IPS-20b (cell line): Measurements from ENCODE around the gene CD47.

Experiments used
- H3K27ac ChIP-seq: one replicate; pipeline ENCODE4 v1.5.1; 2013; ENCODE audit warnings: low read length
- H3K27me3 ChIP-seq: 2 replicates; pipeline ENCODE4 v1.6.1; 2013; ENCODE audit warnings: mild to moderate bottlenecking, low read length, inconsistent platforms; ENCODE audit not compliant: insufficient read depth
- H3K36me3 ChIP-seq: 2 replicates; pipeline ENCODE4 v1.6.1; 2013; ENCODE audit warnings: low read depth, mild to moderate bottlenecking, inconsistent platforms, low read length, moderate library complexity; ENCODE audit not compliant: insufficient read depth
- H3K4me1 ChIP-seq: 2 replicates; pipeline ENCODE4 v1.6.1; 2013; ENCODE audit warnings: mild to moderate bottlenecking, control low read depth, inconsistent platforms, low read length, moderate library complexity; ENCODE audit not compliant: insufficient read depth
- H3K4me3 ChIP-seq: 2 replicates; pipeline ENCODE4 v1.5.1; 2013; ENCODE audit warnings: mild to moderate bottlenecking, low read length, inconsistent platforms
- H3K9ac ChIP-seq: 2 replicates; pipeline ENCODE4 v1.6.1; 2013; ENCODE audit warnings: low read depth, mild to moderate bottlenecking, inconsistent platforms, low read length, moderate library complexity
- H3K9me3 ChIP-seq: 2 replicates; pipeline ENCODE4 v1.6.1; 2013; ENCODE audit warnings: mild to moderate bottlenecking, low read depth, low read length, inconsistent platforms; ENCODE audit not compliant: insufficient read depth

Gene CD47

GRCh38 chr3:108004647-108005046 is 86.2 kb downstream of the CD47 start:
- Histone ChIP-seq H3K27me3 (no peaks in the 10 kb centered on the region), H3K27ac (no peak overlapping the region), H3K9me3 (no peaks in the 10 kb centered on the region; the same call in 1 of the 2 replicates), H3K4me1 (no peaks in the 10 kb centered on the region), H3K4me3 (no peak overlapping the region), H3K36me3 (no peaks in the 10 kb centered on the region), H3K9ac (no peak overlapping the region)

DNA sequence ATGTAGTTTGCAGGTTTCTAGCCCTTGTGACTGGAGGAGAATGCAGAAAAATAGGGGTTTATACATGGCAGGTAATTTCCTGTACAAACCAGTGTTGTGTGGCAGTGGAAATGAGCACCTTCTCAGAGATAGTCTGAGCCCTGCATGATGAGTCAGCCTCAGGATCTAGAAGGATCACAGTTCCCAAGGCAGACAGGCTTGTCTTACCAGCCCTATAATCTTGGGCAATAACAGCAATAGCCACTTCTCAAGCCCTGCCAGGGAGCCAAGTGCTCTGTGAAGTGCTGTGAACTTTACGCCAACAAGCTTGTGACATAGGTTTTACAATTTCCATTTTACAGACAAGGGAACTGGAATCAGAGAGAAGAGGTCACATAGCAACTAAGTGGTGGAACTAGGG is 89.4 kb downstream of the CD47 start:
- peaks cover 16% of the 10 kb centered on the region for H3K4me1 ChIP-seq

DNA sequence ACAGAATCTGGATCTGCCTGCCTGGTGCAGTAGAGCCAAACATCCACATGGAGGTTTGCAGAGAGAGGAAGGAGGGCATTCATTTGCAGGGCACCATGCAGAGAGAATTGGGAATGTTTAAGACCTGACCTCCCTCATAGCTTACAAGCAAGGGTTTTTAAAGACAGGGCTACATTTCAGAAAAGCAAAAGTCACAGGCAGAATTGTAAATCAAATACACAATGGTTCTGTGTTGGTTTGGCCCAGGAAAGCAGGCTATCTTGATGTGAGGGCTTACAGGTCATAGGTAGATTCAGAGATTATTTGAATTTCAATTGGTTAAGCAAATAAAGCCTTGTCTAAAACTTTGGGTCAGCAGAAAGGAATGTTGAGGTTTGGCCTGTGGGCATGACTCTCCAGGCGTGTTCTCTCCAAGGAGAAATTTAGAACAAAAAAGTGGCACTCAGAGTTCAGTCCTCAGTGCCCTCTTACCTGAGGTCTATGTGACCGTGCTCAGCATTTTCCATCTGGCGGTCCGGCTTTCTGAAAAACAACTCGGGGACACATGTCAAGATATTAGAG is 91.5 kb downstream of the CD47 start:
- Histone ChIP-seq H3K9ac (no peak overlapping the region), H3K9me3 (no peaks in the 10 kb centered on the region; the same call in 1 of the 2 replicates), H3K4me1 (peaks cover 16% of the 10 kb centered on the region), H3K27ac (no peak overlapping the region), H3K36me3 (no peaks in the 10 kb centered on the region), H3K4me3 (0 out of 2 replicates have a peak overlapping the region, but pooled peaks have one; percentile 5), H3K27me3 (no peaks in the 10 kb centered on the region)

More for the DNA sequence above, 89.4 kb downstream of the CD47 start:
- no peak overlapping the region for H3K4me3 ChIP-seq
- no peaks in the 10 kb centered on the region; the same call in 1 of the 2 replicates for H3K9me3 ChIP-seq
- H3K27me3 ChIP-seq, result no peaks in the 10 kb centered on the region
- no peaks in the 10 kb centered on the region for H3K36me3 ChIP-seq
- no peak overlapping the region for H3K27ac ChIP-seq
- no peak overlapping the region for H3K9ac ChIP-seq

DNA sequence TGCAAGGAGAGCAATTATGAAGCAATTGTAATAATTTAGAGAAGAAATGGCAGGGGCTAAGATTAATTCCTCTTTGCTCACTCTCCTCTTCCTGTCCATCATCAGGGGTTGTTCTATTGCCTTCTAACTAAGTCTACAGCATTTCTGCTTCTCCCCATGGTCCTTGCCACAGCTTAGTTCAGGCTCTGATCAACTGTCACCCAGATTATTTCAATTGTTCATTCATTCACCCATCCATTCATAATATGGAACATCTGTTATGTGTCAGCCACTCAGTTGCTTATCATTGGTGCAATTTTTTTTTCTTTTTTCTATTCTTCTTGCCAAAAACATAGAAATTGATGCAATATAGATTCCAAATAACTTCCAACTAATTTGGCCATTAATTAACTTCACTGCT is 93.2 kb downstream of the CD47 start:
- no peak overlapping the region for H3K4me3 ChIP-seq
- H3K4me1 ChIP-seq, result peaks cover 16% of the 10 kb centered on the region
- H3K27me3 ChIP-seq, result no peaks in the 10 kb centered on the region
- no peak overlapping the region for H3K27ac ChIP-seq
- no peaks in the 10 kb centered on the region; the same call in 1 of the 2 replicates for H3K9me3 ChIP-seq
- no peak overlapping the region for H3K9ac ChIP-seq
- H3K36me3 ChIP-seq, result no peaks in the 10 kb centered on the region

DNA sequence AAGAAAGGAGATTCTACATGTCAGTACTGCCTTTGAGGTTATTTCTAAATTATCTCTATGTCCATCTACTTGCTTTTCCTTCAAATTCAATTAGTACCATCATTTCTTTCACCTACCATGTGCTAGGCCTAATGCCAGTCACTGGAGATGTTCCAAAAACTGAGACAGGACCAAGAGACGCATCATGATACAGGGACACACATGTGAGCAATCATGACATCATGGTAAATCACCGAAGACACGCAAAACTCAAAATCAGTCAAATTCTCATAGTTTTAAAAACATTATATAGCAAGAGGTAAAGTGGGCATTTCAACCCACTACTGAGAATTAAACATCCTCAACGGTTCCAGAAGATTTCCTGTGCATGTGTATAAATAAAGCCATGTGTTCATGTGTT is 95.0 kb downstream of the CD47 start:
- H3K4me3 ChIP-seq, result no peak overlapping the region
- no peaks in the 10 kb centered on the region for H3K36me3 ChIP-seq
- H3K9ac ChIP-seq, result no peak overlapping the region
- no peaks in the 10 kb centered on the region for H3K27me3 ChIP-seq
- H3K9me3 ChIP-seq, result no peaks in the 10 kb centered on the region; the same call in 1 of the 2 replicates
- peaks cover 16% of the 10 kb centered on the region for H3K4me1 ChIP-seq
- no peak overlapping the region for H3K27ac ChIP-seq

DNA sequence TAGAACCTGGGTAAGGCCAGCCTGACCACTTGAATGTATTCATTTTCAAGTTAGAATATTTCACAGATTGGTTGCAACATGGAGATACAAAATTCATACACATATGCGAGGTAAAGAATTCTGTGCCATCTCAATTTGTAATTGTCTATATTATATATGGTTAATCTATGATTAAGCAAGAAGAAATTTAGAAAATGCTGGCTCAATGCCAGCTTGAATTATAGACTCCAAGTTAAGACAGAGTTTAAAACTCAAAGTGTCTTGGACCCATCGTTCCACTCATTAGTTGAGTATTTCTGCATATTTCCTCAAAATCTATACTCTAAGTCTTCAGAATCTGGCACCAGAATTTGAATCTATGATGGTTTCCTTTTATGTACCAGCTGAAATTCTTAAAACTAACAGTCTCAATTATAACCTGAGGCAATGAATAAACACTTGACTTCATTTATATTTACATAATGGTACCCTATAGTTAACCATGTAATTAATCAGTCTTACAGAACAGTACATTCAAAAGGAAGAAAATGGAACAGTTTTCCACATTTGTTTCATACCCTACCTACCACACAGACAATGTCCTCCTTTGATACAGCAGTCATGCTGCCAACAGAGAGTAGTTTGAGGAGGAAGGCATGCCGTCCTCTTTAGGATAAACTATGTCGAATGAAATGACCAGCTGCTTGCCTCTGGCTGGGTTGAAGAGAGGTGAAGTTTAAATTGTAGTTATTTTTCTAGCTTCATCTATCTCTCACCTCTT is 95.7 kb downstream of the CD47 start:
- Histone ChIP-seq H3K9me3 (no peaks in the 10 kb centered on the region), H3K27me3 (no peaks in the 10 kb centered on the region), H3K4me1 (peaks cover 16% of the 10 kb centered on the region), H3K4me3 (no peak overlapping the region), H3K27ac (no peak overlapping the region), H3K9ac (no peak overlapping the region), H3K36me3 (no peaks in the 10 kb centered on the region)

DNA sequence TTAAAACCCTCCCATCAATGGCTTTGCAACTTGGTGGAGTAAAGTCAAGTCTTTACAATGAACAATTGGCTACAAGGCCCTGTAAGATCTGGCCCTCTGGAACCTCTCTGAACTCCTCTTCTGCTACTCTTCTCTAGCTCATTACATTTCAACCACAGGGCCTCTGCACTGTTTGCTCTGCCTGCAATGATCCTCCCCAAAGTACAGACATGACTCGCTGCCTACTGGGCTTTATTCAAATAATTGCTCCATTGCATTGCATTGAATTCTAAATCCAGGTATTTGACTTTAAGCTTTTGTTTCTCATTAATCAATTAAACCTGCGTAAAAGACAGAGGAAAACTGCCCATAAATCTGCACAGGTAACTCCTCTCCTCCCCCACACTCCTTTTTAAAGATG is 96.7 kb downstream of the CD47 start:
- H3K9ac ChIP-seq, result no peak overlapping the region
- H3K9me3 ChIP-seq, result no peaks in the 10 kb centered on the region
- no peaks in the 10 kb centered on the region for H3K36me3 ChIP-seq
- H3K27ac ChIP-seq, result no peak overlapping the region
- no peak overlapping the region for H3K4me3 ChIP-seq
- H3K4me1 ChIP-seq, result peaks cover 13% of the 10 kb centered on the region
- no peaks in the 10 kb centered on the region for H3K27me3 ChIP-seq

DNA sequence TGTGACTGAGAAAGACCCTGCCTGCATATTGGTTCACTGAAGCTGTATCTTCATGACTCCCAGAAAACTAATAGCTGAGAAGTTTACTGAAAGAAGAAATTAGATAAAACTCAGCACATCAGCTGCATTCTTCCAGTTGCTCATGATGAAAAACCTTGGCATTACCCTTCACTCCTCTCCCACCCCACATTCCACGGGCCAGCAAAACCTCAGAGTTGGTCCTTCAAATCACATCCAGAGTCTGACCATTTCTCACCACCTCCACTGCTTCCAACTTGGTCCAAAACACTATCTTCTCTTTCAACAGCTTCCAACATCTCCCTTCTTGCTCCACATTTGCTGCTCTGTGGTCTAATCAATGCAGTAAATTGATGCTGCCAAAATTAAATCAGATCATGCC is 97.1 kb downstream of the CD47 start:
- no peak overlapping the region for H3K4me3 ChIP-seq
- no peak overlapping the region for H3K9ac ChIP-seq
- H3K4me1 ChIP-seq, result peaks cover 9% of the 10 kb centered on the region
- H3K27me3 ChIP-seq, result no peaks in the 10 kb centered on the region
- H3K9me3 ChIP-seq, result no peaks in the 10 kb centered on the region
- H3K27ac ChIP-seq, result no peak overlapping the region
- H3K36me3 ChIP-seq, result no peaks in the 10 kb centered on the region
